AG04450 (cell line): Measurements from ENCODE around the gene SEC62. TPM values are rescaled to one million over a fixed set of nuclear protein-coding genes. Genes with fewer than 3 reads are reported as not detected.

ENCODE experiments used
- CTCF ChIA-PET: fragments of 300-600, 350-600 bp; formaldehyde crosslinking; extraction: SDS; loops from one replicate; lab custom pipeline; 2022; ENCODE audit warnings: antibody characterized with exemption, inconsistent platforms; lab: Charles Lee
- POLR2A ChIA-PET: fragments of 350-600 bp; formaldehyde crosslinking; extraction: SDS; loops from one replicate; lab custom pipeline; 2021; ENCODE audit warnings: antibody characterized with exemption, inconsistent platforms; lab: Yijun Ruan, JAX
- DNase-seq: peaks from one replicate; pipeline ENCODE4 v3.0.0-alpha.2; 2011; ENCODE audit warnings: low read depth, low spot score
- H3K27ac ChIP-seq: one replicate; pipeline ENCODE4 v1.5.1; 2012; ENCODE audit warnings: low read depth, low read length, control low read depth
- H3K27me3 ChIP-seq: one replicate; pipeline ENCODE4 v1.6.0; 2012; ENCODE audit warnings: low read length; ENCODE audit not compliant: control insufficient read depth, insufficient read depth
- H3K4me3 ChIP-seq: 2 replicates; pipeline ENCODE4 v1.5.1; 2011; ENCODE audit warnings: mild to moderate bottlenecking, low read depth, low read length, control low read depth
- H3K9me3 ChIP-seq: 2 replicates; pipeline ENCODE4 v1.5.1; 2012; ENCODE audit warnings: low read length; ENCODE audit not compliant: control insufficient read depth, insufficient read depth
- CTCF ChIP-seq: IDR thresholded peaks from 2 replicates; pipeline ENCODE4 v1.5.1; 2011; ENCODE audit warnings: low read depth, low read length, control low read depth, inconsistent platforms
- polyA plus RNA-seq: library from polyadenylated mRNA; depleted of rRNA; stranded (reverse); fragments of >200 nt; gene quantifications from 2 replicates; pipeline ENCODE4 v1.2.3, GENCODE V29; 2011

The SEC62 gene
- polyA plus RNA-seq, 1 experiment: 109 TPM

GRCh38 chr3:170000051-170000450, 33.4 kb downstream of the SEC62 start:
- H3K9me3 ChIP-seq: no peaks in the 10 kb centered on the region
- H3K4me3 ChIP-seq: no peak overlapping the region
- DNase-seq: no peak
- POLR2A ChIA-PET: no interaction called here
- no peak for TF ChIP-seq CTCF
- H3K27ac ChIP-seq: no peak overlapping the region
- no peaks in the 10 kb centered on the region for H3K27me3 ChIP-seq
- CTCF ChIA-PET: interaction anchor here (0.6 to 1.1 kb wide), 3 partner anchors 20 to 117 kb away, joined by 3 to 4 read pairs (median 4); no protein-coding TSS in a partner anchor

GRCh38 chr3:170002231-170002630, 35.6 kb downstream of the SEC62 start:
- no peaks in the 10 kb centered on the region for H3K9me3 ChIP-seq
- POLR2A ChIA-PET: interaction anchor here (0.6 kb wide), 2 partner anchors 18 to 28 kb away, joined by 3 read pairs; no protein-coding TSS in a partner anchor
- CTCF ChIA-PET: interaction anchor here (1.1 kb wide), 1 partner anchor 19 kb away, joined by 3 read pairs; no protein-coding TSS in a partner anchor
- no peak for TF ChIP-seq CTCF
- H3K27me3 ChIP-seq: no peaks in the 10 kb centered on the region
- DNase-seq: no peak
- no peak overlapping the region for H3K4me3 ChIP-seq
- H3K27ac ChIP-seq: no peak overlapping the region

GRCh38 chr3:170002879-170003278, 36.3 kb downstream of the SEC62 start:
- ChIA-PET CTCF (interaction anchor here (1.2 kb wide), 1 partner anchor 18 kb away, joined by 4 read pairs; no protein-coding TSS in a partner anchor), POLR2A (interaction anchor here (0.6 kb wide), 1 partner anchor 17 kb away, joined by 3 read pairs; no protein-coding TSS in a partner anchor)
- Histone ChIP-seq H3K27me3 (no peaks in the 10 kb centered on the region), H3K4me3 (no peak overlapping the region), H3K27ac (no peak overlapping the region), H3K9me3 (no peaks in the 10 kb centered on the region)
- no peak for TF ChIP-seq CTCF
- no peak for DNase-seq

GRCh38 chr3:170003881-170004356, 37.3 kb downstream of the SEC62 start:
- ChIA-PET CTCF (interaction anchor here (1.2 kb wide), 1 partner anchor 17 kb away, joined by 4 read pairs; no protein-coding TSS in a partner anchor), POLR2A (no interaction called here)
- no peak for DNase-seq
- no peak overlapping the region for H3K4me3 ChIP-seq
- no peak overlapping the region for H3K27ac ChIP-seq
- TF ChIP-seq CTCF: no peak
- no peaks in the 10 kb centered on the region for H3K9me3 ChIP-seq
- no peaks in the 10 kb centered on the region for H3K27me3 ChIP-seq

GRCh38 chr3:170007031-170007663, 40.5 kb downstream of the SEC62 start:
- no peak for TF ChIP-seq CTCF
- ChIA-PET POLR2A (interaction anchor here (0.6 kb wide), 1 partner anchor 11 kb away, joined by 3 read pairs; no protein-coding TSS in a partner anchor), CTCF (interaction anchor here (1.3 kb wide), 1 partner anchor 31 kb away, joined by 3 read pairs; the partner anchor contains the start of gene GPR160)
- peak; percentile 32 for DNase-seq
- Histone ChIP-seq H3K27me3 (peaks cover 2% of the 10 kb centered on the region), H3K27ac (peak overlapping the region; percentile 34), H3K9me3 (no peaks in the 10 kb centered on the region), H3K4me3 (no peak overlapping the region)
